Neuronal stem cell (in vitro differentiated cells): ENCODE measurements around the gene SPOCK2.

ENCODE experiments used
- DNase-seq: peaks from one replicate; pipeline ENCODE4 v3.0.0-alpha.2; 2013; ENCODE audit warnings: low spot score
- H2AFZ ChIP-seq: one replicate; pipeline ENCODE4 v1.6.1; 2013; ENCODE audit warnings: mild to moderate bottlenecking, low read length, inconsistent platforms
- H2AK5ac ChIP-seq: 2 replicates; pipeline ENCODE4 v1.6.1; 2013; ENCODE audit warnings: low read depth, mild to moderate bottlenecking, inconsistent platforms, low read length, moderate library complexity, mixed read lengths
- H2BK120ac ChIP-seq: 2 replicates; pipeline ENCODE4 v1.6.1; 2013; ENCODE audit warnings: low read depth, mild to moderate bottlenecking, inconsistent platforms, low read length, moderate library complexity, mixed read lengths
- H2BK12ac ChIP-seq: one replicate; pipeline ENCODE4 v1.6.1; 2013; ENCODE audit warnings: low read length, inconsistent platforms
- H2BK15ac ChIP-seq: 2 replicates; pipeline ENCODE4 v1.6.1; 2013; ENCODE audit warnings: mild to moderate bottlenecking, low read length, inconsistent platforms, mixed read lengths
- H2BK5ac ChIP-seq: one replicate; pipeline ENCODE4 v1.6.1; 2013; ENCODE audit warnings: inconsistent platforms, mild to moderate bottlenecking, low read length, moderate library complexity
- H3K14ac ChIP-seq: one replicate; pipeline ENCODE4 v1.6.1; 2013; ENCODE audit warnings: low read length, inconsistent platforms
- H3K18ac ChIP-seq: 2 replicates; pipeline ENCODE4 v1.6.1; 2013; ENCODE audit warnings: low read length, inconsistent platforms
- H3K23ac ChIP-seq: 2 replicates; pipeline ENCODE4 v1.6.1; 2013; ENCODE audit warnings: low read depth, mild to moderate bottlenecking, mixed read lengths, low read length, inconsistent platforms; ENCODE audit not compliant: poor library complexity
- H3K27ac ChIP-seq: replicated peaks from 3 replicates; pipeline ENCODE4 v1.5.1; 2013; ENCODE audit warnings: low read length, inconsistent platforms
- H3K27me3 ChIP-seq, 3 experiments: 2 replicates each; pipeline ENCODE4 v1.6.1; 2013; ENCODE audit warnings: low read length in 3 of 3, mild to moderate bottlenecking in 2 of 3, inconsistent platforms in 1 of 3, low read depth in 1 of 3, mixed read lengths in 1 of 3, moderate library complexity in 1 of 3; ENCODE audit not compliant: control insufficient read depth in 3 of 3, insufficient read depth in 3 of 3
- H3K36me3 ChIP-seq, 2 donors: replicated peaks in 1 of 2; 2 replicates each; pipeline ENCODE4 v1.6.1; 2013; ENCODE audit warnings: low read length in 2 of 2; ENCODE audit not compliant: control insufficient read depth in 2 of 2, insufficient read depth in 2 of 2
- H3K4ac ChIP-seq: 2 replicates; pipeline ENCODE4 v1.6.1; 2013; ENCODE audit warnings: inconsistent platforms, mild to moderate bottlenecking, low read length, moderate library complexity
- H3K4me1 ChIP-seq, 2 donors: 1 replicate in 1 of 2; 2 replicates in 1 of 2; pipeline ENCODE4 v1.6.1; 2013; ENCODE audit warnings: low read length in 2 of 2, low read depth in 1 of 2; ENCODE audit not compliant: control insufficient read depth in 2 of 2, insufficient read depth in 1 of 2
- H3K4me2 ChIP-seq: one replicate; pipeline ENCODE4 v1.6.1; 2013; ENCODE audit warnings: mild to moderate bottlenecking, low read length, inconsistent platforms; ENCODE audit not compliant: insufficient read depth, poor library complexity, severe bottlenecking
- H3K4me3 ChIP-seq, 2 donors: 2 replicates each; pipeline ENCODE4 v1.5.1; 2013; ENCODE audit warnings: low read length in 2 of 2, mild to moderate bottlenecking in 2 of 2, inconsistent platforms in 1 of 2, moderate library complexity in 1 of 2
- H3K79me1 ChIP-seq: one replicate; pipeline ENCODE4 v1.6.1; 2013; ENCODE audit warnings: low read depth, mild to moderate bottlenecking, inconsistent platforms, low read length, moderate library complexity
- H3K9ac ChIP-seq: one replicate; pipeline ENCODE4 v1.6.1; 2013; ENCODE audit warnings: mild to moderate bottlenecking, low read depth, low read length, inconsistent platforms; ENCODE audit not compliant: poor library complexity
- H3K9me3 ChIP-seq, 2 donors: replicated peaks in 1 of 2; 2 replicates each; pipeline versions ENCODE3 to v1.6.1; 2013; ENCODE audit warnings: low read length in 2 of 2, mild to moderate bottlenecking in 2 of 2, inconsistent platforms in 1 of 2, low read depth in 1 of 2, mixed read lengths in 1 of 2, moderate library complexity in 1 of 2; ENCODE audit not compliant: control insufficient read depth in 2 of 2, insufficient read depth in 1 of 2
- H4K8ac ChIP-seq: one replicate; pipeline ENCODE4 v1.6.1; 2013; ENCODE audit warnings: low read depth, mild to moderate bottlenecking, inconsistent platforms, low read length, moderate library complexity
- H4K91ac ChIP-seq: one replicate; pipeline ENCODE4 v1.6.1; 2013; ENCODE audit warnings: low read length, low read depth, mild to moderate bottlenecking, inconsistent platforms; ENCODE audit not compliant: poor library complexity
- WGBS, 2 donors: extraction: QIAGEN DNeasy Blood & Tissue Kit; methylation state at CpG; one replicate each; pipeline ENCODE4 v1.1.7; 2013; ENCODE audit warnings: missing lambda C conversion rate in 2 of 2, mixed read lengths in 1 of 2; ENCODE audit not compliant: insufficient read length in 2 of 2, insufficient replicate concordance in 1 of 2; ENCODE audit errors: extremely low coverage in 2 of 2; 5-methylcytosine and 5-hydroxymethylcytosine counted together

SPOCK2 gene

GRCh38 chr10:72075376-72076115, 12.8 kb downstream of the SPOCK2 start:
- no peak overlapping the region for H3K4me2 ChIP-seq
- no peak overlapping the region for H2BK5ac ChIP-seq
- no peaks in the 10 kb centered on the region for H3K79me1 ChIP-seq
- H2BK120ac ChIP-seq = no peak overlapping the region
- H3K9ac ChIP-seq = no peak overlapping the region
- no peak overlapping the region for H3K4ac ChIP-seq
- H3K23ac ChIP-seq = no peak overlapping the region
- H3K18ac ChIP-seq = peak overlapping the region; percentile 69
- no peak overlapping the region for H2BK15ac ChIP-seq
- no peak overlapping the region for H2BK12ac ChIP-seq
- WGBS, 2 donors = no CpG with 5 or more reads among the region's 12 CpGs
- no peak overlapping the region for H2AK5ac ChIP-seq
- peak overlapping the region in 1 of 2 donors; percentile 33 for H3K4me3 ChIP-seq
- H3K36me3 ChIP-seq = no peaks in the 10 kb centered on the region
- H4K8ac ChIP-seq = no peak overlapping the region
- H3K27me3 ChIP-seq = peaks cover 0 to 19% (median 0%) of the 10 kb centered on the region in 3 experiments
- peaks cover 0 to 6% of the 10 kb centered on the region in 2 donors for H3K9me3 ChIP-seq
- no peak overlapping the region for H3K27ac ChIP-seq
- no peak overlapping the region for H4K91ac ChIP-seq
- no peak overlapping the region for H2AFZ ChIP-seq
- no peak overlapping the region for H3K14ac ChIP-seq
- peaks cover 8 to 14% of the 10 kb centered on the region in 2 donors for H3K4me1 ChIP-seq
- DNase-seq = no peak

DNA sequence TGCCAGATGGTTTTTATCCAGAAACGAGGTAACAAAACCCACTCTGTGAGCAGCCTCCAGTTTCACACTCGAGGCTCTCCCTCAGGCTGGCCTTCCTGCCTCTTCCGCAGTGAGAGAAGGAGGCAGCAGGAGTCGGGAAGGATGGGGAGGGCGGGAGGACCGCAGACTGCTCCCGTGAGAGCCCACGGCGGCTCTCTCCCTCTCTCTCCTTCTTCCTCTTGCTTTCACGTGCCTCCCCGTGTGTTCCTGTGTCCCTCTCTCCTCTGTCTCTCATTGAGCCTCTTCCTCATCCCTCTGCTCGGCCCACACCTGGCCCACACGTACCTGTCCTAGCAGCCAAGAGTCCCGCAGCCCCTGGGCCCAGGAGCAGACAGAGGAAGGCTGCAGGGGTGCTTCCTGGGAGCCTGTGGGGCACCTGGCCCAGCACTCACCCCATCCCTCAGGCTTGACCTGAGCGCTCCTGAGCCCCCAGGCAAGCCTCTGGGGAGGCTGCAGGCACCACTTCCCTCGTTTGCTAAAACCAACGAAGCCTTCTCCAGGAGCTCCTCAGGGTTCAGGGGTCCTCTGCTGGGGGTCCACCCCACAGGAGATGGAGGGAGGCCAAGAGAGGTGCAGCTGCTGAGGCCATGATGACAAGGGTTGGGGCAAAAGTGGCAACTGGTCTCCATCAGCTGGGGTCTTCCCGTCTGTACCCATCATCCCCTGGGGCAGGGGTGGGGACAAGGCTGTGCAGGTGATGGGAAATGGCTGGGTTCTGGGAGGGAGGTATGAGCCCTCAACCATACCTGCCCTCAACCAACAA, 13.6 kb downstream of the SPOCK2 start:
- no peak overlapping the region for H3K27ac ChIP-seq
- H2BK120ac ChIP-seq = no peak overlapping the region
- H2BK15ac ChIP-seq = no peak overlapping the region
- peaks cover 0 to 6% of the 10 kb centered on the region in 2 donors for H3K9me3 ChIP-seq
- no peak overlapping the region for H2BK12ac ChIP-seq
- no peak overlapping the region for H3K4ac ChIP-seq
- no peak overlapping the region for H3K4me2 ChIP-seq
- no peak overlapping the region for H4K8ac ChIP-seq
- no peak overlapping the region for H3K9ac ChIP-seq
- peak overlapping the region; percentile 20 for H2AK5ac ChIP-seq
- no peak overlapping the region for H3K14ac ChIP-seq
- WGBS, 2 donors = no CpG with 5 or more reads among the region's 18 CpGs
- H3K79me1 ChIP-seq = no peaks in the 10 kb centered on the region
- H3K23ac ChIP-seq = peak overlapping the region; percentile 82
- H2BK5ac ChIP-seq = no peak overlapping the region
- no peaks in the 10 kb centered on the region for H3K36me3 ChIP-seq
- H3K18ac ChIP-seq = peak overlapping the region; percentile 16
- no peak overlapping the region for H2AFZ ChIP-seq
- H3K27me3 ChIP-seq = peaks cover 0 to 19% (median 0%) of the 10 kb centered on the region in 3 experiments
- peak overlapping the region in 1 of 2 donors; percentile 33 for H3K4me3 ChIP-seq
- H4K91ac ChIP-seq = no peak overlapping the region
- DNase-seq = no peak
- peaks cover 14 to 17% of the 10 kb centered on the region in 2 donors for H3K4me1 ChIP-seq

GRCh38 chr10:72073708-72074573, 14.4 kb downstream of the SPOCK2 start:
- Histone ChIP-seq H2BK12ac (no peak overlapping the region), H3K9ac (no peak overlapping the region), H3K27me3 (peaks cover 0 to 19% (median 1%) of the 10 kb centered on the region in 3 experiments), H3K4me3 (no peak overlapping the region), H3K14ac (peak overlapping the region; percentile 63), H2BK120ac (peak overlapping the region; percentile 49), H3K79me1 (no peaks in the 10 kb centered on the region), H3K23ac (peak overlapping the region; percentile 82), H3K18ac (peak overlapping the region; percentile 80), H3K4me2 (no peak overlapping the region), H2AFZ (peak overlapping the region; percentile 24), H2AK5ac (peak overlapping the region; percentile 66), H4K8ac (peak overlapping the region; percentile 48), H3K4me1 (peaks cover 11 to 12% of the 10 kb centered on the region in 2 donors), H3K27ac (no peak overlapping the region), H4K91ac (no peak overlapping the region), H3K4ac (peak overlapping the region; percentile 46), H3K36me3 (no peaks in the 10 kb centered on the region), H2BK5ac (no peak overlapping the region), H3K9me3 (peaks cover 0 to 6% of the 10 kb centered on the region in 2 donors), H2BK15ac (peak overlapping the region; percentile 63)
- WGBS, 2 donors = no CpG with 5 or more reads among the region's 14 CpGs
- DNase-seq = no peak
